Caco-2 (cell line): ENCODE data around the gene PLEKHD1. TPM values are rescaled to one million over a fixed set of nuclear protein-coding genes. Genes with fewer than 3 reads are reported as not detected.

Experiments used
- BruUV-seq: library from RNA; stranded (reverse); fragments of 400-500 nt; replicated peaks from 2 replicates; lab custom pipeline; 2021; lab: Mats Ljungman, UMichigan
- CTCF ChIA-PET: fragments of 300-600 bp; sonication (Branson Sonifier 250); formaldehyde crosslinking; loops from one replicate; lab custom pipeline; 2022; ENCODE audit warnings: antibody characterized with exemption; lab: Charles Lee
- POLR2A ChIA-PET: fragments of 300-600 bp; sonication (Branson Sonifier 250); formaldehyde crosslinking; loops from one replicate; lab custom pipeline; 2022; ENCODE audit warnings: antibody characterized with exemption; lab: Charles Lee
- DNase-seq, 2 experiments: peaks; one replicate each; pipeline versions ENCODE4 v3.0.0 to v3.0.0-alpha.2; 2020 to 2022
- H3K27me3 ChIP-seq: replicated peaks from 2 replicates; pipeline ENCODE4 v1.6.0; 2011; ENCODE audit warnings: low read length; ENCODE audit not compliant: control insufficient read depth, insufficient read depth
- H3K36me3 ChIP-seq: 2 replicates; pipeline ENCODE4 v1.5.1; 2011; ENCODE audit warnings: low read length; ENCODE audit not compliant: control insufficient read depth, insufficient read depth
- H3K4me1 ChIP-seq: fragments of 250-450 bp; sonication (Bioruptor Pico); 2 replicates; pipeline ENCODE4 v1.5.1; 2020; ENCODE audit warnings: mild to moderate bottlenecking
- H3K4me3 ChIP-seq: 2 replicates; pipeline ENCODE4 v1.5.1; 2011; ENCODE audit warnings: low read depth, mild to moderate bottlenecking, control low read depth, low read length
- H3K9me3 ChIP-seq: fragments of 250-450 bp; sonication (Bioruptor Pico); 2 replicates; pipeline ENCODE4 v1.5.1; 2020; ENCODE audit warnings: mild to moderate bottlenecking, moderate library complexity
- H3K27ac Mint-ChIP-seq: one replicate; pipeline ENCODE4 v1.8.0; 2022; ENCODE audit warnings: mixed read lengths; ENCODE audit not compliant: unreplicated experiment
- H3K27me3 Mint-ChIP-seq: one replicate; pipeline ENCODE4 v1.8.0; 2022; ENCODE audit warnings: mixed read lengths; ENCODE audit not compliant: insufficient read depth, unreplicated experiment
- H3K36me3 Mint-ChIP-seq: one replicate; pipeline ENCODE4 v1.8.0; 2022; ENCODE audit warnings: mild to moderate bottlenecking, mixed read lengths; ENCODE audit not compliant: insufficient read depth, unreplicated experiment
- H3K4me1 Mint-ChIP-seq: one replicate; pipeline ENCODE4 v1.8.0; 2022; ENCODE audit warnings: low read depth, mixed read lengths; ENCODE audit not compliant: unreplicated experiment
- H3K4me3 Mint-ChIP-seq: one replicate; pipeline ENCODE4 v1.8.0; 2022; ENCODE audit warnings: mild to moderate bottlenecking, moderate library complexity, mixed read lengths; ENCODE audit not compliant: unreplicated experiment
- H3K9me3 Mint-ChIP-seq: one replicate; pipeline ENCODE4 v1.8.0; 2022; ENCODE audit warnings: mixed read lengths; ENCODE audit not compliant: unreplicated experiment
- CTCF ChIP-seq, 2 experiments: fragments of 200-600 bp in 1 of 2; IDR thresholded peaks; 1 replicate in 1 of 2; 2 replicates in 1 of 2; pipeline versions ENCODE4 v1.5.1 to v1.8.0; 2011 to 2022; ENCODE audit warnings: antibody characterized with exemption in 1 of 2, control low read depth in 1 of 2, inconsistent platforms in 1 of 2, low read depth in 1 of 2, low read length in 1 of 2, mild to moderate bottlenecking in 1 of 2, moderate library complexity in 1 of 2; ENCODE audit not compliant: insufficient read depth in 1 of 2, severe bottlenecking in 1 of 2, unreplicated experiment in 1 of 2
- intact Hi-C: fragments of 100-400 bp; cut with micrococcal nuclease; formaldehyde crosslinking; loops from one replicate; pipeline ENCODE4 v1.10.0; 2022; ENCODE audit not compliant: unreplicated experiment
- total RNA-seq: library from RNA; stranded (reverse); gene quantifications from 2 replicates; pipeline ENCODE4 v1.2.3, GENCODE V29; 2022

Gene PLEKHD1
- total RNA-seq, 1 experiment from 2014 or later = 0.50 TPM

DNA sequence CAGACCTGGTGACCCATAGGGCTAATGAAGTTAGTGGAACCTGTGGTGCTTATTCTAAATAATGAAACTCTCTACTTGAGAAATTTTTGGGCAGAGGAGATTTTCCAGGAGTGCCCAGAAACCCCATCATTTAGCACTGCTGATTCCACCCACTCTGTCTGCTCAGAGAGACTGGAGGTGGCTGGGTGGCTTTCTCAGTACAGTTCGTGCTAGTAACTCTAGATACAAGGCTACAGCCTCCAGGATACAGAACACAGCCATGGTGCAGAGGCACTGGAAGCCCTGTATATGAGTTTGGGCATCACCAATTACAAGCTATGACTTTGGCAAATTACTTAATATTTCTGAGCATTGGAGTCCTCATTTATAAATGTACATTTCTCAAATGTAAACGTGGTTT lies 57.8 kb downstream of the PLEKHD1 start:
- Histone ChIP-seq H3K4me3 (no peak overlapping the region), H3K9me3 (no peaks in the 10 kb centered on the region), H3K4me1 (no peaks in the 10 kb centered on the region), H3K36me3 (no peaks in the 10 kb centered on the region), H3K27me3 (no peaks in the 10 kb centered on the region)
- Mint-ChIP-seq H3K27ac (no peak overlapping the region), H3K9me3 (peaks cover 11% of the 10 kb centered on the region), H3K27me3 (peaks cover 4% of the 10 kb centered on the region), H3K36me3 (no peaks in the 10 kb centered on the region), H3K4me3 (no peak overlapping the region), H3K4me1 (no peaks in the 10 kb centered on the region)
- intact Hi-C loops = no loop called here
- no peak for DNase-seq
- ChIA-PET POLR2A (no interaction called here), CTCF (interaction anchor here (0.6 to 1.0 kb wide), 2 partner anchors 28 to 39 kb away, joined by 3 read pairs; no protein-coding TSS in a partner anchor)
- BruUV-seq = no TSS peak
- no peak for TF ChIP-seq CTCF (IDR thresholded peaks at IDR 0.05; ENCODE audit: insufficient read depth in 1 of 2, low read depth in 1 of 2, low read length in 1 of 2, severe bottlenecking in 1 of 2, unreplicated experiment in 1 of 2)

DNA sequence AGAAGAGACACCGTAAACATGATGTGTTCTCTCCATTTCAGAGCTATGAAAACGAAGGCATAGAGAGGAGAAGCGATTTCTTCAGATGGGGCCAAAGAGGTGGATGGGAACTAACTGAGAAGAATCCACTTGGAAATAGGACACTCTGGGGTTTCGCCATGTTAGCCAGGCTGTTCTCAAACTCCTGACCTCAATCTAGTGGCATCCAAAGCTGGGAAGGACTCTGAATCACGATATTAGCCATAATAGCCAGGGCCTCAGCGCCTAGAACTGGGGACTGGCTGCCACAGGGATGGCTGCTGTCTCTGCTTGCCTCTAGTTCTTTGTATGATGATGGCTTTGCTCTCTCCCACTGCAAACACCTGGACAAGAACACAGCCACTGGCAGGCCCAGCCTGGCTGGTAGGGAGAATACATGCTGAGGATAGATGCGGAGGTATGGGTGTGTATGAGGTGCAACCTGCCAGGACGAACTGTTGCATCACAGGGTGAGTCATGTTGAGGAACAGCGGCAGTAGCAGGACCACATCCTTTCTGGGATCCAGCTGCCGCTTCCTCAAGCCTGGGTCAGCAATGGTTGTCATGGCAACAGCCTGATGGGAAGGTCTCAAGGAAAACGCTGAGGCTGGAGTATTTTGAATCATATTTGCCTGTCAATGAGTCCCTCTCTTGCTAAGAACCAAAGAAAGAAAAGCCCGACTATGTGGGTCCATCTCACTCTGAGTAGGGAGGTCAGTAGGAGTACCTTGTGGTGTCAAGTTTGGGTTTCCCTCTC lies 59.0 kb downstream of the PLEKHD1 start:
- H3K36me3 Mint-ChIP-seq = no peaks in the 10 kb centered on the region
- Histone ChIP-seq H3K27me3 (no peaks in the 10 kb centered on the region), H3K4me3 (no peak overlapping the region), H3K4me1 (no peaks in the 10 kb centered on the region), H3K9me3 (no peaks in the 10 kb centered on the region), H3K36me3 (no peaks in the 10 kb centered on the region)
- TF ChIP-seq CTCF (IDR thresholded peaks at IDR 0.05; ENCODE audit: insufficient read depth in 1 of 2, low read depth in 1 of 2, low read length in 1 of 2, severe bottlenecking in 1 of 2, unreplicated experiment in 1 of 2) = no peak
- peaks cover 4% of the 10 kb centered on the region for H3K27me3 Mint-ChIP-seq
- no TSS peak for BruUV-seq
- intact Hi-C loops = no loop called here
- H3K4me1 Mint-ChIP-seq = no peaks in the 10 kb centered on the region
- no peak overlapping the region for H3K4me3 Mint-ChIP-seq
- ChIA-PET POLR2A (no interaction called here), CTCF (interaction anchor here (1.0 kb wide), 1 partner anchor 27 kb away, joined by 3 read pairs; no protein-coding TSS in a partner anchor)
- peaks cover 11% of the 10 kb centered on the region for H3K9me3 Mint-ChIP-seq
- H3K27ac Mint-ChIP-seq = no peak overlapping the region
- DNase-seq = peak; percentile 39 to 44

- no peaks in the 10 kb centered on the region for H3K27me3 ChIP-seq
- DNase-seq = no peak
- ChIA-PET POLR2A (no interaction called here), CTCF (interaction anchor here (0.9 kb wide), 1 partner anchor 12 kb away, joined by 4 read pairs; no protein-coding TSS in a partner anchor)
- Mint-ChIP-seq H3K27ac (no peak overlapping the region), H3K9me3 (peaks cover 11% of the 10 kb centered on the region), H3K4me3 (no peak overlapping the region), H3K4me1 (no peaks in the 10 kb centered on the region), H3K27me3 (peaks cover 4% of the 10 kb centered on the region), H3K36me3 (no peaks in the 10 kb centered on the region)
- H3K4me1 ChIP-seq = no peaks in the 10 kb centered on the region
- no peak for TF ChIP-seq CTCF (IDR thresholded peaks at IDR 0.05; ENCODE audit: insufficient read depth in 1 of 2, low read depth in 1 of 2, low read length in 1 of 2, severe bottlenecking in 1 of 2, unreplicated experiment in 1 of 2)
- BruUV-seq = no TSS peak
- intact Hi-C loops = no loop called here
- H3K36me3 ChIP-seq = no peaks in the 10 kb centered on the region
- H3K4me3 ChIP-seq = no peak overlapping the region
- no peaks in the 10 kb centered on the region for H3K9me3 ChIP-seq
These were observed 63.3 kb downstream of the PLEKHD1 start for GRCh38 chr14:69547701-69548348.
